Middle frontal gyrus (tissue), 1 donor: Measurements from ENCODE around the gene FARSA.
"Not testable (repeated sequence)": the region's sequence is repeated elsewhere in the genome, so short reads cannot be mapped to it uniquely, and the experiment has no call there.

Experiments
- DNase-seq: peaks from one replicate; pipeline ENCODE4 v3.0.0-alpha.2; 2015; ENCODE audit warnings: low spot score; ENCODE audit errors: extremely low spot score

FARSA gene

DNA sequence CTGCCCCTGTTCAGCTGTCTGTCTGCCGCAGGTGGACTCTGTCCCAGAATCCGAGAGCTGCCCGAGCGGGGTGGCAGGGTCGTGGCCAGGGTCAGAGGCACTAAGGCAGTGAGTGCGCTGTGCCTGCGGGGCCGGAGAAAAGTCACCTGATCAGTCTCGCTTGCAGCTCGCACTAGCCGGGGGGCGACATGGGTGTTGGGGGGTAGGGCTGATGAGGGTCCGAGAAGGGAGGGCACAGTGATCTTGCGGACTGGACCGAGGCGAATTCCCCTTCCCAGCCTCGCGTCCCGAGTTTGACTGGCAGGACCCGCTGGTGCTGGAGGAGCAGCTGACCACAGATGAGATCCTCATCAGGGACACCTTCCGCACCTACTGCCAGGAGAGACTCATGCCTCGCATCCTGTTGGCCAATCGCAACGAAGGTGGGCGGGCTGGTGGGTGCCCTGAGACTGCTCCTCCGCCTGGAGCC lies 41.9 kb downstream of the FARSA start:
- no peak for DNase-seq

DNA sequence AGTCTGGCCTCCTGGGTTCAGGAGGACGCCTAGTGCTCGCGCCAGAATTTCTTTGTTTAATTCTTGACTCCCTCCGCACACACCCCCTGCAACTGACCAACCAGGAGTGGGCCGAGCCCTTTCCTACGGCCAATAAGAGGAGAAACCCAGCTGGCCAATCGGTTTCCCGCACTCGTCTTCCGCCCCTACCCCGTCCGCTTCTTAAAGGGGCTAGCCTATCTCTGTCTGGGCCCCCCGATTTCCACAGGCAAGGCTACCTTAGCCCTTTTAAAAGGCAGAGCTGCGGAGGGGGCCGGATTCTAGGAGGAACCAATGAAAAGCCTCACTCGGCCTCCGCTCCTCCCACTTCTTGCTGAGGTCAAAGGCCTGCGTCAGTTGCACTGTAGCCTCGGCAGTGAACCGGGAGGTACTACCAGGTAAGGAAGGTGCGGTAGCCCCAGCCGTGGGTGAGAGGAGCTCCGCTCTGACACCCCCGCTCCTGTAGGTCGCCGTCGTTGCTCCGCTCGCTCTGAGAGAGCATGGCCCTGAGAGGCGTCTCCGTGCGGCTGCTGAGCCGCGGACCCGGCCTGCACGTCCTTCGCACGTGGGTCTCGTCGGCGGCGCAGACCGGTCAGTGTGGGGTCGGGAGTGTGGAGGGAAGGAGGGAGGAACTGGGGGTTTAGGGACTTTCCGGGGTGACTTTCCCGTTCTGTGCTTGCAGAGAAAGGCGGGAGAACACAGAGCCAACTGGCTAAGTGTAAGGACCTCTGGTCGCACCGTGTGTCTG lies 42.5 kb downstream of the FARSA start, which contains the start of gene GCDH:
GCDH (plus strand) TSS at position 374 of the 766 bp plus-strand sequence; CDS start at position 519, 145 bp downstream.
- DNase-seq, result peak; percentile 98

DNA sequence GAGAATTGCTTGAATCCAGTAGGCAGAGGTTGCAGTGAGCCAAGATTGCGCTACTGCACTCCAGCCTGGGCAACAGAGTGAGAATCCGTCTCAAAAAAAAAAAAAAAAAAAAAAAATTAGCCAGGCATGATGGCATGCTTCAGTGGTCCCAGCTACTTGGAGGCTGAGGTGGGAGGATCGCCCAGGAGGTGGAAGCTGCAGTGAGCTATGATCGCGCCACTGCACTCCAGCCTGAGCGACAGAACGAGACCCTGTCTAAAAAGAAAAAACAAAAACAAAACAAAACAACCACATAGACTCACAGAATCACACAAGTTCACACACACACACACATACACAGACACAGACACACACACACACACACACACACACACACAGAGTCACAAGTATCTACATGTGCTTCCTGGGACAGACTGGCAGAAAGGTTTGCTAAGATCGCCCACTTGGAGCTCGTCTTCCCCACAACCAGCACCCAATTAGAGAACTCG lies 43.2 kb downstream of the FARSA start:
- DNase-seq, result not testable (repeated sequence)

DNA sequence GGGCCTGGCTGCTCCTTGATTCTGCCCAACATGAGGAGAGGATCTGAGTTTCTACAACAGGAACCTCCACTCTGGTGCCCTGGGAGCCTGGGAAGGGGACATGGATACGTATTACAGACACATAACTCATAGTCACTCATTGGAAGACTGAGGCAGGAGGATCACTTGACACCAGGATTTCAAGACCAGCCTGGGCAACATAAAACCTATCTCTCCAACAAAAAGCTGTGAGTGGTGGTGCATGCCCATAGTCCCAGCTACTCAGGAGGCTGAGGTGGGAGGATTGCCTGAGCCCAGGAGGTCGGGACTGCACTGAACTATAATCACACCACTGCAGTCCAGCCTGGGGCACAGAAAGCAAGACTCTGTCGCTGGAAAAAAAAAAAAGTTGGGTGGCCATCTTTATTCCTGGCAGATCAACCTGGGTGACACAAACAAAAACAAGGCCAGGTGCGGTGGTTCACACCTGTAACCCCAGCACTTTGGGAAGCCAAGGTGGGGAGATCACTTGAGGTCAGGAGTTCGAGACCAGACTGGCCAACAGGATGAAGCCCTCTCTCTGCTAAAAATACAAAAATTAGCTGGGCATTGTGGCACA lies 45.4 kb downstream of the FARSA start:
- DNase-seq, result no peak

DNA sequence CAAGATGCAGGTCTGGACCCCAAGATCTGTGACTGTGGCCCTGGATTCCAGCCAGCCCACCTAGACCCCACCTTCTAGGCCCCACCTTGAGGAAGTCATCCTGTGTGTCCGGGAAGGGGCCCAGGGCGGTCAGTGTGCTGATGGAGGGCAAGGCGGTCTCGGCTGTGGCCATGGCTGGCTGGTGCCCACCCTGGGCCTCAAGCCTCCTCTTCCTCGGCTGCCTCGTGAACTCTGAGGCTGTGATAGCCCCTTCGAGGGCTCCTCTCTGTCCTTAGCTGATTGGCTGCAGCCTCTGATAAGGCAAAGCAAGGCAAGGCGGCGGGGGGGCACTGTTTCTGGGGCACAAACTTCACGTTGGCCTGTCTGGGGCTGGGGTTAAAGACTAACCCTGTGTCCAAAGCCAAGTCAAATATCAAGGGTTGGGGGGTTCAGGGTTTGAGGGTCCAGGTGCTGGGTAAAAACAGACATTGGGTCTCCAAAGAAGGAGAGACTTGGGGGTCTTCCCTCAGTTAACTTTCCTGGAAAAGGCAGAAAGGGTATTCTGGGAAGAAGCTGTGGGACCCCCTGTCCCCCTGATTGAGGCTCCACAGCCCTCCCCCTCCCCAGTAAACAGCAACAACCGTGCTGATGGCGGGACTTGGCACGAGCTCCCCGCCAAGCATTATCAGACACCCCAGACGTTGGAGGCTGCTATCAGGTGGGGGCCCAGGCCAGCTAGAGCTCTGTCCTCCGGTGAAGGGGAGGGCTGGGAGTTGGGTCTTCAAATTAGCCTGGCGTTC lies 46.4 kb downstream of the FARSA start, which contains the start of gene KLF1:
KLF1 (minus strand) TSS at position 233 of the 779 bp plus-strand sequence; CDS start at position 172, 61 bp downstream.
- DNase-seq, result no peak

DNA sequence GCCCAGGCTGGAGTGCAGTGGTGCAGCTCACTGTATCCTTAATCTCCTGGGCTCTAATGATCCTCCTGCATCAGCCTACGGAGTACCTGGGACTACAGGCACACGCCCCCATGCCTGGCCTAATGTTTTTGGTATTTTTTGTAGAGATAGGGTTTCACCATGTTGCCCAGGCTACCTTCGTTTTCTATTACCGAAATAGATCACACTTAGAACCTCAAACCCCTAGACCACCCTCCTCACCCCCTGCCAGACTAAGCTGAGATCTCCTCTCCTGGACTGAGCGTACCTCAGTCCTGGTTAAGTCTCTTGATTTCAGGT lies 46.9 kb downstream of the FARSA start:
- no peak for DNase-seq

DNA sequence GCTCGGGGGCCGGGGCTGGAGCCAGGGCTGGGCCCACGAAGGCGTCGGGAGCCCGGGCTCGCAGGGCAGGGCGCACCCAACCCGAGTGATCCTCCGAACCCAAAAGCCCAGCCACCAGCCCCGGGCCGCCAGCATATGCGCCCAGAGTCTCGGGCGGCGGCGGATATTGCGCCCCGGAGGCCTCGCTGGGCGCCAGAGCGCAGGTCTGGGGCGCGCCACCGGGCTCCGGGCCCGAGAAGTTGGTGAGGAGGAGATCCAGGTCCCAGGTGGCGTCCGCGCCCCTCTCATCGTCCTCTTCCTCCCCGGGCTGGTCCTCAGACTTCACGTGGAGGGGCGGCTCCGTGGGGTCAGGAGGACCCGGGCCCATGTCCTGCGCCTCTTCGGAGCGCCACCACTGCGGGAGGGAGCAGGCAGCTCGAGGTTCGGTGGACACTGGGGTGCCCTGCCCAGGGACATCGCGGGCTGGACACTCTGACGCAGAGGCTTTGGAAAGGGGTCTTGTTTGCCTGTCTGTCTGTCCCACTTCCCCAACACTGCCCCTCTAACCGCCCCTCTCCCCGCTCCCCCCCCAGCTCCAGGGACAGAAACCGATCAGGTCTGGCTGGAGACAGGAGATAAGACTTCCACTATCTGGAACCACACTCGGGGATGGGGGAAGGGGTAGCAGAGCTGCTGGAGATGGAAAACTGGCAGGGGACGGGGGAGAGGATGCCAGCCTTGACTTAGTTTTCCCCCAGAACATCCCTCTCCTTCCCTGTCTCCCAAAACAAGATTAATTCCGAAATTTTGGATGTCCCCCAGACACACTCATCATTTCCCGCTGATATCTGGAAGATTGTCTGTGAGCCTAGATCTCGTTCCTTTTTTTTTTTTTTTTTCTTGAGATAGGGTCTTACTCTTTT lies 47.5 kb downstream of the FARSA start:
- no peak for DNase-seq

DNA sequence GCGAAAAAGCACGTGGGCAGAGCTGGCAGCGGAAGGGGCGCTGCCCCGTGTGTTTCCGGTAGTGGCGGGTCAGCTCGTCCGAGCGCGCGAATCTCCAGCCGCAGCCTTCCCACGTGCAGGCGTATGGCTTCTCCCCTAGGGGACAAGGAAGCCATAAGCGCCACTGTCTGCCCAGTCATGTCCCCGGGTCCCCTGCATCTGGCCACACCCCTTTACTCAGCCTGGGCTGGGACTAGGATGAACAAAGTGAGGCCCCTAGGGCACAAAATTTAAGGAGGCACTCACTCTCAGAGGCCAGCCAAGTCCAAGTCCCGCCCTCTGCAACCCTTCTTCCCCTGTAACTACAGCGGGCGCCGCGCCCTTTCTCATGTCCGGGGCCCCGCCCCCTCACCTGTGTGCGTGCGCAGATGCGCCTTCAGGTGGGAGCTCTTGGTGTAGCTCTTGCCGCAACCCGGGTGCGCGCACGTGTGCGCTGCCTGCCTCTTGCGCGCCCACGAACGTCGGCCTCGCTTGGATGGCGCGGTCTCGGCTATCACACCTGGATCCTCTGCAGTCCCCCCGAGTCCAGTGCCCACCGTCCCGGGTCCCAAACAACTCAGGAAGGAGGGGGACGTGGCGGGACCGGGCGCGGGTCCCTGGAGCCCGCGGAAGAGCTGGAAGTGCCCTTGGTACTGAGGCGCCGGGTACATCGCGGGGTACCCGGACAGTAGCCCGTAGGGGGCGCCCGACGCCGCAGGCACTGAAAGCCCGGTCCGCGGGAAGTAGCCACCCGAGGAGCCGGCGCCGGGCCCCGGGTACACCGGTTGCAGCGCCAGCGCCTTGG lies 48.4 kb downstream of the FARSA start:
- no peak for DNase-seq

DNA sequence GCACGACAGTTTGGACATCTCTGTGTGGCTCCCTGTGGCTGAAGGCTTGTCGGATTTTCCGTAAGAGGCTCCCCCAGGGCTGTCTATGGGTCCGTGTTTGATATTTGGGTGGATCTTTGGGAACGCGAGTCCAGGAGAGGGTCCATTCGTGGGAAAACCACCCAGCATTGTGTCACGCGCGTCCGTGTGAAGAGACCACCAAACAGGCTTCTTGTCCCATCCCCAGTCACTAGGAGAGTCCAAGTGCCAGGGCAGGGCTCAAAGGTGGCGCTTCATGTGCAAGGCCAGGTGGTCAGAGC lies 48.9 kb downstream of the FARSA start:
- DNase-seq, result no peak

DNA sequence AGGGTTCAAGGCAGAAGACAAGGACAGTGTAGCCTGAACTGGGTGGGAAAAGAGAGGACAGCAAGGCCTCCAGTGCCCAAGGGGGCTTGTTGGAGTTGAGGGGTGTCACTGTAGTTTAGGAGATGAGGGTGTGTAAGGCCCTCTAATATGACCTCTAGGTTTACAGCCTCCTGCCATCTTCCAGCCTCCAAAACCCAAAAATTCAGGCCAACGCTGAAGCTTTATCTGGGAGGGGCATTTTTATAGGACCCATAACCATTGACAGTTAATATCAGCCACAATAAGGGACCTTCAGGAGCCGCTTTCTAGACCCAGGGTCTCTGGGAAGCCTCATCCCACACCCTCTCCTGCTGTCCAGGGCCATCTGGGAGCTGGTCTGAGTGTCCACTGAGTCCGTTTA lies 49.3 kb downstream of the FARSA start:
- DNase-seq, result no peak

DNA sequence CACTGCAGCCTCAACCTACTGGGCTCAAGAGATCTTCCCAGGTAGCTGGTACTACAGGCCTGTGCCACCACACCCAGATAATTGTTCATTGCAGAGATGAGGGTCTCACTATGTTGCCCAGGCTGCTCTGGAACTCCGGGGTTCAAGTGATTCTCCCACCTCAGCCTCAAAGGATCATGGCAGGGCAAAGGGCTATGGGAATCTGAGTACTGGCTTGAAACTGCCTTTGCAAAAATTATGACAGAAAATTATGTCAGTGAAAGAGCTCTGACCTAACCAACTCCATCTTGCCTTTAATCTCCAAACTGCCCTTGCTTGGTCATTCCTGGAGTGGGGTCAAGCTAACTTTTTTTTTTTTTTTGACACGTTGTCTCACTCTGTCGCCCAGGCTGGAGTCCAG lies 50.9 kb downstream of the FARSA start:
- no peak for DNase-seq

DNA sequence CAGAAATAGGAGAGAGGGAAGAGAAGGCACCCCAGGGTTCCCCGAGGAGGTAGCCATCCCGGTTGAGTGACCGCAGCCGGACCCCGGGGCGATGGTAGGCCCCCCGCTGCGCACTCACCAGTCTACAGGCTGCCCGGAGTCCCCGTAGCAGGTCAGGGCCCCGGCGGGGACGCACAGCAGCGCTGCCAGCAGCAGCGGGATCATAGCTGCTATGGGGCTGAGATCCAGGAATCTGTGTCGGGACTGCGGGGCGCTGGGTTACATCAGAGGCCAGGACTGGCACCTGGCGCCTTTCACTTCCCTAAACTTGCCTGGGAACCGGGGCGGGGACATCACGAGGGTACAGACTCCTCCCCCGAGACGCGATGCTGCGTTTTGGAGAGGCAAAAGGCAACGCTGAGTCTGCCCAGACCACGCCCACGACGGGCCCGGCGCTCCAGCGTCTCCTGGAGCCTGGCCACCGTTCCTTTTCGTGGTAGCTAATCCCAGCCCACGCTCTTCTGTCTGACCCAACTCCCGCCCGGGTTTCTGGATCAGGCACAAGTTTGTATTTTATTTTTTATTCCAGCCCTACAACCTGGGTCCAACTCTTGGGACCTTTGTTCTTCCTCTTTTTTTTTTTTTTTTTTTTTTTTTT lies 52.2 kb downstream of the FARSA start, which contains the start of gene DNASE2:
DNASE2 (minus strand) TSS at position 278 of the 637 bp plus-strand sequence; CDS start at position 204, 74 bp downstream.
- peak; percentile 78 for DNase-seq

DNA sequence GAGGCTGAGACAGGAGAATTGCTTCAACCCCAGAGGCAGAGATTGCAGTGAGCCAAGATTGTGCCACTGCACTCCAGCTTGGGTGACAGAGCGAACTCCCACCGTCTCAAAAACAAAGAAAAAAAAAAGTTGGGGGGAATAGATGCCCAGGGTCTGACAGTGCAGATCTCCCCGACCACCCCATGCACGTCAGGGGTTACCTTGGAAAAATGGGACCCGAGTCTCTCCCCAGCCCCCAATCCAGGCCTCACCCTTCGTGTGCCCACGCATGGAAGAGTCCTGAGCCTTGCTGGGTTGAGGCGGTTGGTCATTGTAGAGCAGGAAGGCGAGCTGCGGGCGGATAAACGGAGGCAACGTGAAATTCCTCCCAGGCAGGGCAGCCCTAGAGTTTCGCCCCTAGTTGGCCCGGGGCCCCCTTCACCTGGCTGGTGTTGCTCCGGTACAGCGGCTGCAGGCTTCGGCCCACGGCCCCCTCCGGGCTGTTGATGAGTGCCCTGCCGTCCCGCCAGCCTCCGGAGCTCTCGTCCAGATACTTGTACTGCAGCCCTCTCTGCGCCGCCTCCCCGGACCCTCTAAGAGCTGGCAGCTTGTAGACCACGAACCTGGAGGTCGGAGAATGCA lies 52.9 kb downstream of the FARSA start:
- no peak for DNase-seq

DNA sequence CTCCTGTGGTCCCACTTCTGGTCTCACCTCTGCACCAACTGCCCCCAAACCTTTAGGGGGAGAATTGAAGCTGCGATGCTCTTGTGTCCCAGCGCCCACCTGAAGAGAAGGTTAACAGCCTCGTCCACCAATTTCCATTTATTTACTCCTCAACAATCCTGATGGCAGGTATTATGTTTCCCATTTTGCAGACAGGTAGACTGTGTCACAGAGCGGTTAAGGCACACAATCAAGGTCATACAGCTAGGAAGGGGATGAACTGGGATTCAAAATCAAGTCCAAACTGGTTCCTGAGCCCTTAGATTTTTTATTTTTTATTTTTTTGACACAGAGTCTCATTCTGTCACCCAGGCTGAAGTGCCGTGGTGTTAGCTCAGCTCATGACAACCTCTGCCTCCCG lies 58.4 kb downstream of the FARSA start:
- no peak for DNase-seq

DNA sequence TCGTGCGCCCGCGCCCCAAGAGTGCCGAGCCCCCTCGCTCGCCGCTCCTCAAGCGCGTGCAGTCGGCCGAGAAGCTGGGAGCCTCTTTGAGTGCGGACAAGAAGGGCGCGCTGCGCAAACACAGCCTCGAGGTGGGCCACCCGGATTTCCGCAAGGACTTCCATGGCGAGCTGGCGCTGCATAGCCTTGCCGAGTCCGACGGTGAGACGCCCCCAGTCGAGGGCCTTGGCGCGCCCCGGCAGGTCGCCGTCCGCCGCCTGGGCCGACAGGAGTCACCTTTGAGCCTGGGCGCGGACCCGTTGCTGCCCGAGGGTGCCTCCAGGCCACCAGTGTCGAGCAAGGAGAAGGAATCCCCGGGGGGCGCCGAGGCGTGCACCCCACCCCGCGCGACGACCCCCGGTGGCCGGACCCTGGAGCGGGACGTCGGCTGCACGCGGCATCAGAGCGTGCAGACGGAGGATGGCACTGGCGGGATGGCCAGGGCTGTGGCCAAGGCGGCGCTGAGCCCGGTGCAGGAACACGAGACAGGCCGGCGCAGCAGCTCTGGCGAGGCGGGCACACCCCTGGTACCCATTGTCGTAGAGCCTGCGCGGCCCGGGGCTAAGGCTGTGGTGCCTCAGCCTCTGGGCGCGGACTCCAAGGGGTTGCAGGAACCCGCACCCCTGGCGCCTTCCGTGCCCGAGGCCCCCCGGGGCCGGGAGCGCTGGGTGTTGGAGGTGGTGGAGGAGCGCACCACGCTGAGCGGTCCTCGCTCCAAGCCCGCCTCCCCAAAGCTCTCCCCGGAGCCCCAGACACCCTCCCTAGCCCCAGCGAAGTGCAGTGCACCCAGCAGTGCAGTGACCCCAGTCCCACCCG lies 59.4 kb downstream of the FARSA start:
- DNase-seq, result no peak

DNA sequence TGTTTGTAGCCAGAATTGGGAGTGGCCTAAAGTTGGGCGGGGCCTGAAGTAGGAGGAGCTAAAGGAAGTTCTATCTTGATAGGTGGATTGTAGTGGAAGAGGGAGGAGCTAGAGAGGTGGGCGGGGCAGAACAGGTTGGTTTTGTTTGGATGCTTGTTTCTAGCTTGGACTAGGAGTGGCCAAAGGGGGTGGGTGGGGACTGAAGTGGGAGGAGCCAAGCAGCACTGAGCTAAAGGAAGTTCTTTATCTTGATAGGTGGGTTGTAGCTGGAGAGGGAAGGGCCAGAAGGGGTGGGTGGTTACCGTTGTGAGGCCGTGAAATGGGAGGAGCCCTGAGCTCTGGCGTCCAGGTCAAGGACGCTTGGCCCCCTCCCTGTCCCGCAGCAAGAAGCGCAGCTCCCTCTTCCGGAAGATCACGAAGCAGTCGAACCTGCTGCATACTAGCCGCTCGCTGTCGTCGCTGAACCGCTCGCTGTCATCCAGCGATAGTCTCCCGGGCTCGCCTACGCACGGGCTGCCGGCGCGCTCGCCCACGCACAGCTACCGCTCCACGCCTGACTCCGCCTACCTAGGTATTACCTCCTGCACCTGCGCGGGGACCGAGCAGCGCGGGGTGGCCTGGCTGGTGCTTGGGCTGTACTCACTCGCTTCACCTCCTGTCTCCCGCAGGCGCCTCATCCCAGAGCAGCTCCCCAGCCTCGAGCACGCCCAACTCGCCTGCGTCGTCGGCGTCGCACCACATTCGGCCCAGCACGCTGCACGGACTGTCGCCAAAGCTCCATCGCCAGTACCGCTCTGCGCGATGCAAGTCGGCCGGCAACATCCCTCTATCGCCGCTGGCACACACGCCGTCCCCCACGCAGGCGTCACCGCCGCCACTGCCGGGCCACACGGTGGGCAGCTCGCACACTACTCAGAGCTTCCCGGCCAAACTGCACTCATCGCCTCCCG lies 60.3 kb downstream of the FARSA start:
- no peak for DNase-seq
